Thymus (tissue), 11 donors: ENCODE measurements around the gene APBB2. TPM values are rescaled to one million over a fixed set of nuclear protein-coding genes. Genes with fewer than 3 reads are reported as not detected.

Experiments used
- DNase-seq, 9 donors: peaks; one replicate each; pipeline ENCODE4 v3.0.0-alpha.2; 2013; ENCODE audit warnings: low spot score in 9 of 9, low read depth in 6 of 9, missing footprints in 1 of 9
- H3K27ac ChIP-seq, 2 donors: one replicate each; pipeline ENCODE4 v1.5.1; 2013; ENCODE audit warnings: control low read depth in 1 of 2, low read depth in 1 of 2, low read length in 1 of 2, mild to moderate bottlenecking in 1 of 2, moderate library complexity in 1 of 2
- H3K27me3 ChIP-seq, 2 donors: one replicate each; pipeline ENCODE4 v1.5.1; 2013; ENCODE audit warnings: low read length in 1 of 2; ENCODE audit not compliant: control insufficient read depth in 2 of 2, insufficient read depth in 1 of 2
- H3K36me3 ChIP-seq, 2 donors: one replicate each; pipeline ENCODE4 v1.5.1; 2013; ENCODE audit warnings: low read length in 1 of 2, mild to moderate bottlenecking in 1 of 2, moderate library complexity in 1 of 2; ENCODE audit not compliant: control insufficient read depth in 2 of 2, insufficient read depth in 2 of 2
- H3K4me1 ChIP-seq, 2 donors: one replicate each; pipeline ENCODE4 v1.5.1; 2013; ENCODE audit warnings: low read length in 2 of 2; ENCODE audit not compliant: control insufficient read depth in 2 of 2, insufficient read depth in 2 of 2
- H3K4me3 ChIP-seq, 2 donors: one replicate each; pipeline ENCODE4 v1.5.1; 2013; ENCODE audit warnings: low read length in 2 of 2, control low read depth in 1 of 2, mild to moderate bottlenecking in 1 of 2
- H3K9me3 ChIP-seq, 2 donors: one replicate each; pipeline ENCODE4 v1.5.1; 2013; ENCODE audit warnings: low read length in 1 of 2, mild to moderate bottlenecking in 1 of 2; ENCODE audit not compliant: control insufficient read depth in 2 of 2, insufficient read depth in 1 of 2
- WGBS: extraction: QIAGEN DNeasy Blood & Tissue Kit; methylation state at CpG from one replicate; pipeline ENCODE4 v1.1.7; 2013; 5-methylcytosine and 5-hydroxymethylcytosine counted together
- polyA plus RNA-seq: library from polyadenylated mRNA; stranded (reverse); fragments of 200-250 nt; gene quantifications from one replicate; pipeline ENCODE4 v1.2.3, GENCODE V29; 2013
- total RNA-seq: library from RNA; stranded (reverse); fragments of 120-200 nt; gene quantifications from one replicate; pipeline ENCODE4 v1.2.4, GENCODE V29; 2013
- donor health status: healthy.

APBB2 gene
- total and polyA plus RNA-seq, 2 donors, result 10.0 to 20.2 TPM

DNA sequence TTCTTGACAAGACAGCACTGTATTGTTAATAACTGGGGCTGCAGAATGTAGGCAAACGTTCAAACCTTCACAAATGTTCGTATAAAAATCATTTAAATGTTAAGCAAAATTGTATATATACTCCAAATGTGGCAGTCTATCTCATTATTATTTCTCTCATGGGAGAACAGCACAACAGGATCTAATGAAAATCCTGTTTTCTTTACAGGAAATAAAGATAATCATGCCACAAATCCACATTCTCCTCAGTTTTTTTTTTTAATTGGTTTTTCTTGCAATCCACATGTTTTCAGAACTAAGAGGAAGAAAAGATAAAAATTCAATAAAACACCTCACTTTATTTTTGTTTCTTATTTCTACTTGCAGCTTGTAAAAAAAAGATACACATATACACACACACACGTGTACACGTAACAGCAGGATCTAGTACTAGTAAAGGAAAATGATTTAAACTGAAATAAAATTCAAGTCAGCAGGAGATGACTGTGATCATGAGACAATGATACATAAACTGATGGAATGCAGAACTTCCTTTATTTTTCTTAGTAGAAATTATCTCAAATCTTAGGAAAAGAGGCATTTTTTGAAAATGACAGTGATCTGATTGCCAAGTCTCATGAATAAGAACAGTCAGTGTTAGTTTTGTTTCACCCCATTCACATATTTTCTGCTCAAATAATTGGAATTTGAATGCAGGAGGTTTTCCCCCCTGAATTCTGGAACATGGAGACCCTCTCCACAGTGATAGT, 11.3 kb downstream of the APBB2 start:
- Histone ChIP-seq H3K27me3 (no peaks in the 10 kb centered on the region), H3K4me3 (no peak overlapping the region), H3K9me3 (no peaks in the 10 kb centered on the region), H3K36me3 (no peaks in the 10 kb centered on the region), H3K27ac (no peak overlapping the region), H3K4me1 (peaks cover 0 to 4% of the 10 kb centered on the region in 2 donors)
- 92% methylated on average over 4 of the region's 4 CpGs for WGBS
- no peak for DNase-seq

DNA sequence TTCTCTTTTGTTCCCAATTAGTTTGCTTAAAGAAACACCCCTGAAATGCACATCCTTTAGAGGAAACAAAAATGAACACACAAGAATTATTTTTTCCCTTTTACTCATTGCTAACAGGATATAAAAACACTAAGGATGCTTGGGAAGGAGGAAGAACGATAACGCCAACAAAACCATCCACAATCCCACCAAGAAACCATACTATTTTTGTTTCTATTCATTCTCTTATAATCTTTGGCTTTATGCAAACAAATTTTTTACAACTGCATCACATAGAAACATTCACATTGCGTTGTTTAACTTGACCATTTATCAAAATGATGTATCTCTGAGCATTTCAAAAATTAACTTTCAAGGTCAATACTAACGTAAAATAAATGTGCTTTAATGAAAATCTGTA, 12.0 kb downstream of the APBB2 start:
- H3K27me3 ChIP-seq, result no peaks in the 10 kb centered on the region
- no peak overlapping the region for H3K4me3 ChIP-seq
- H3K36me3 ChIP-seq, result no peaks in the 10 kb centered on the region
- H3K4me1 ChIP-seq, result peaks cover 0 to 4% of the 10 kb centered on the region in 2 donors
- no peaks in the 10 kb centered on the region for H3K9me3 ChIP-seq
- no peak for DNase-seq
- no peak overlapping the region for H3K27ac ChIP-seq
- WGBS, result 92% methylated on average over 4 of the region's 4 CpGs

DNA sequence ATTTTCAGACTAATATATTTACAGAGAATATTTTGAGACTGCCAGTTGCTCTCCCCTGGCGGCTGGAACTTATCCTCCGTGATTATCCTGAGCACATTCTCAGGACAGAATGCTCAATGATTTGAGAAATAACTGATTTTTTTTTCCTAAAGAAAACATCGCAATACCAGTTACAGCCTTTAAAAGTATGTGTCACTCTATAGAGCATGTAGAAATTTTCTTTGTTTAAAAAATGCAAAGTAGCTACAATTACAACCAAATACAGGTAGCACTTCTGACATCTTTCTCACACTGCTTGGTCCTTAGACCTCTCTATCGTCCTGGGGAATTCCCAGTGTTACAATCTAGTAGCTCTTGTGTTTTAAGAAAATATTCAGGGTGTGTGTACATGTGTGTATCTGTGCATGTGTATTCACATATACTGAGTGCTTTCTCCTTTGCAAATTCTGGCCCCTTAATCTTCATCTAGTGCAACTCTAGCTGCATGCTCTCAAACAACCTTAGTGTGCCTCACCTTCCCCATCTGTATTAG, 13.8 kb downstream of the APBB2 start:
- Histone ChIP-seq H3K9me3 (peaks cover 0 to 1% of the 10 kb centered on the region in 2 donors), H3K4me1 (peaks cover 0 to 4% of the 10 kb centered on the region in 2 donors), H3K27me3 (no peaks in the 10 kb centered on the region), H3K4me3 (no peak overlapping the region), H3K36me3 (no peaks in the 10 kb centered on the region), H3K27ac (no peak overlapping the region)
- 91% methylated on average over 4 of the region's 4 CpGs for WGBS
- no peak for DNase-seq

- WGBS, result 81% methylated on average over 3 of the region's 3 CpGs
- Histone ChIP-seq H3K4me3 (no peak overlapping the region), H3K27ac (no peak overlapping the region), H3K9me3 (peaks cover 0 to 2% of the 10 kb centered on the region in 2 donors), H3K27me3 (no peaks in the 10 kb centered on the region), H3K4me1 (peaks cover 0 to 4% of the 10 kb centered on the region in 2 donors), H3K36me3 (no peaks in the 10 kb centered on the region)
- no peak for DNase-seq
Measured at GRCh38 chr4:41199788-41200187, 14.6 kb downstream of the APBB2 start.

DNA sequence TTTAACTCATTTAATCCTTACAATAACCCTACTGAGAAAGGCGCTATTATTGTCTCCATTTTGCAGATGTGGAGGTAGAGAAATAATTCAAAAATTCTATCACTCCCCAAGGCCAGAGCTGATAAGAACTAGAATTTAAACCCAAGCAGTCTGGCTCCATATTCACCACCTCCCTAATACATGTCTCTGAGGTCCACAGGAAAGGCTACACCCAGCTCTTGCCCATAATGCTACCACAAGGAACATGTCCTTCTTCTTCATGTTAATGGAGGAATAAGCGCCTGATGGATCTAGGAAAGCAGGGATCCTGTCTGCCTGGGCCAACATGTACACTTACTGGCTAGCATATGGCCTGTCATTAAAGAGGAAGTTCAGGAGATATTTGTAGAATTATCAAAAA, 16.3 kb downstream of the APBB2 start:
- no peaks in the 10 kb centered on the region for H3K27me3 ChIP-seq
- H3K4me1 ChIP-seq, result no peaks in the 10 kb centered on the region
- H3K9me3 ChIP-seq, result peaks cover 0 to 2% of the 10 kb centered on the region in 2 donors
- no peak overlapping the region for H3K4me3 ChIP-seq
- no peak for DNase-seq
- no peak overlapping the region for H3K27ac ChIP-seq
- WGBS, result 97% methylated on average over 2 of the region's 2 CpGs
- H3K36me3 ChIP-seq, result no peaks in the 10 kb centered on the region

DNA sequence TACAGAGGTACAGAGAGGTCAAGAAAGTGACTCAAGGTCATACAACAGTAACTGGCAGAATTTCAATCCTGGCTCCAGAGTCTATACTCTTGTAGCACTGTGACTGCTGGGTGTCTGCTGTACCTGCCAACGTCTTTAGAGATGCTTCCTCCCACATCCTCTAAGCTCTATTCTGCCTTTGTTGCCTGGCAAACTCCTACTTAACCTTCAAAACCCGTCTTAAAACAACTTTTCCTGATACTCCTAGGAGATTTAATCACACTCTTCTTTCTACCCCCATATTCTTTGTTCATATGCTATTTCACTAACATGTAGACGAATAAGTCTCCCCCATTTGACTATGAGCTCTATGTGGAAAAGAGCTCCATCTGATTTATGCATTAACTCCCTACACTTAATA, 16.8 kb downstream of the APBB2 start:
- DNase-seq, result no peak
- no peak overlapping the region for H3K27ac ChIP-seq
- no peaks in the 10 kb centered on the region for H3K36me3 ChIP-seq
- no peaks in the 10 kb centered on the region for H3K4me1 ChIP-seq
- no peak overlapping the region for H3K4me3 ChIP-seq
- WGBS, result 89% methylated on average over 3 of the region's 3 CpGs
- H3K9me3 ChIP-seq, result peaks cover 0 to 2% of the 10 kb centered on the region in 2 donors
- no peaks in the 10 kb centered on the region for H3K27me3 ChIP-seq

DNA sequence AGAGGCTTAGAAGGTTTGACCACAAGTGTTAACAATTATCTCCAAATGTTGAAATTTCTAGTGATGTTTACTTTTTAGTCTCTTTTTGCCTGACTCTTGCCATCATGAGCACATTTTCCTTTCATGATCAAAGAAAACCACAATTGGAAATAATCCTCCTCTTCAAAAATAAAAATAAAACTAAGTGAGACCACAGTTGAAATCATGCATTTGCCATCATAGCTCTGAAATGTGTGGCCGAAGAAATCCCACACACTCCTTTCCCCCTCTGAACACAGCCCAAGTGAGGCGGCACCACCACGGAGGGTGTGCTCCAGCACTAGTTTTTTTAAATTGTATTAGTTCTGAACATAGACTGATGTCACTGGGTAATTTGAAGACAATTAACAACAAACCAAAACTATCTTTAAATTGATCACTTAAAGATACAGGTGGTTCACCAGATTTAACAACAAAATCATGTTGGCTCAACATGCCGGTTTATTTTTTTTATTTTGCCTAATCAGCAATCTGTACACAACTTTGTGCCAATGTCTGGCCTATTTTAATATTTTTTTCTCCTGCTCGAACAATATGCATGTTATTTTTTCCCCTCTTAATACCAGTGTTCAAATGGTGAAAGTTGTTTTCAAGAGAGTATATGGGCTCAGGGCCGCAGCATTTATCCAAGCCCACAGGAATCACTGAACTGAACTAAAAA, 17.6 kb downstream of the APBB2 start:
- peak overlapping the region in 1 of 2 donors; percentile 18 for H3K27ac ChIP-seq
- no peaks in the 10 kb centered on the region for H3K36me3 ChIP-seq
- H3K4me1 ChIP-seq, result no peaks in the 10 kb centered on the region
- H3K27me3 ChIP-seq, result no peaks in the 10 kb centered on the region
- no peak for DNase-seq
- WGBS, result 92% methylated on average over 6 of the region's 6 CpGs
- H3K4me3 ChIP-seq, result no peak overlapping the region
- H3K9me3 ChIP-seq, result peaks cover 0 to 2% of the 10 kb centered on the region in 2 donors

DNA sequence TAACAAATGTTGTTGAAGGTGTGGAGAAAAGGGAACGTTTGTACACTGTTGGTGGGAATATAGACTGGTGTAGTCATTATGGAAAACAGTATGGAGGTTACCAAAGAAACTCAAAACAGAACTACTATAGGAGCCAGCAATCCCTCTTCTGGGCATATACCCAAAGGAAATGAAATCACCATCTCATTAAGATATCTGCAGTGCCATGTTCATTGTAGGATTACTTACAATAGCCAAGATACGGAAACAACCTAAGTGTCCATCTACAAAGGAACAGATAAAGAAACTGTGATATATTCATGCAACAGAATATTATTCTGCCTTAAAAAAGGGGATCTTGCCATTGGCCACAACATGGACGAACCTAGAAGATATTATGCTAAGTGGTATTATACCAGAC, 22.2 kb downstream of the APBB2 start:
- H3K27me3 ChIP-seq, result no peaks in the 10 kb centered on the region
- H3K27ac ChIP-seq, result no peak overlapping the region
- no peaks in the 10 kb centered on the region for H3K36me3 ChIP-seq
- peaks cover 0 to 13% of the 10 kb centered on the region in 2 donors for H3K4me1 ChIP-seq
- H3K9me3 ChIP-seq, result peaks cover 0 to 2% of the 10 kb centered on the region in 2 donors
- no peak overlapping the region for H3K4me3 ChIP-seq
- no peak for DNase-seq
- WGBS, result 93% methylated on average over 3 of the region's 3 CpGs

DNA sequence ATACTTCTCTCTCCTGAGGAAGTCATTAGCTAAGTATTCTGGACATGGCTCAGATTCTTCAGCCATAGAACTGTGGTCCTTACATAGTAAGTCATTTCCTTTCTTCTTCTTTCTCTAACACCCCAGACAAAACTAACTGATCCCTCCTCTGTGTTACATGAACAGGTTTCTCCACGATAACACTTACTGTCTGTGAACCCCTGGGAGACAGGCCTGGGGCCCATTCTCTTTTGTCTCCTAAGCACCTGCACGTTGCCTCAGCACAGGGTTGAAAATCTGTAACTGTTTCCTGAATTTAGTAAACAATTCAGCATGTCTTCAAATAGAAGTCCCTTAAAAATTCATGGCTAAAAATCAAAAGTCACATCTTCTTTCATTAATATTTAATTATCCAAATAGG, 24.7 kb downstream of the APBB2 start:
- Histone ChIP-seq H3K27ac (peak overlapping the region in 1 of 2 donors; percentile 61), H3K4me3 (no peak overlapping the region), H3K4me1 (peaks cover 0 to 13% of the 10 kb centered on the region in 2 donors), H3K9me3 (no peaks in the 10 kb centered on the region), H3K27me3 (no peaks in the 10 kb centered on the region), H3K36me3 (no peaks in the 10 kb centered on the region)
- WGBS, result 78% methylated on average over 2 of the region's 2 CpGs
- DNase-seq, result peak in 4 of 9 donors; percentile 13 to 56 (median 26)
